Testis (tissue), 3 donors: ENCODE data around the gene TGFBR2. TPM values are rescaled to one million over a fixed set of nuclear protein-coding genes. Genes with fewer than 3 reads are reported as not detected.

Source experiments
- DNase-seq: peaks from one replicate; pipeline ENCODE4 v3.0.0-alpha.2; 2019
- H3K27ac ChIP-seq, 2 donors: fragments of 200-600 bp; sonication (generic); one replicate each; pipeline ENCODE4 v1.5.1; 2019
- H3K27me3 ChIP-seq: fragments of 200-600 bp; sonication (generic); one replicate; pipeline ENCODE4 v1.5.1; 2019
- H3K36me3 ChIP-seq: fragments of 200-600 bp; sonication (generic); one replicate; pipeline ENCODE4 v1.5.1; 2017; ENCODE audit warnings: low read depth; ENCODE audit errors: missing control alignments
- H3K4me1 ChIP-seq: fragments of 200-600 bp; sonication (generic); one replicate; pipeline ENCODE4 v1.5.1; 2019
- H3K4me3 ChIP-seq, 2 donors: fragments of 200-600 bp; sonication (generic); one replicate each; pipeline ENCODE4 v1.5.1; 2017 to 2019
- H3K9me3 ChIP-seq: fragments of 200-600 bp; sonication (generic); one replicate; pipeline ENCODE4 v1.5.1; 2017
- POLR2A ChIP-seq: fragments of 450-650 bp; IDR thresholded peaks from one replicate; pipeline ENCODE4 v1.6.1; 2017; ENCODE audit warnings: antibody characterized with exemption, mild to moderate bottlenecking, moderate library complexity
- WGBS, 2 donors: methylation state at CpG; one replicate each; pipeline ENCODE4 v1.1.5; 2018; 5-methylcytosine and 5-hydroxymethylcytosine counted together
- intact Hi-C: fragments of 100-400 bp; cut with DNase I; formaldehyde crosslinking; loops from one replicate; pipeline ENCODE4 v1.15.1; 2023; ENCODE audit warnings: low total_unique reads
- polyA plus RNA-seq: library from polyadenylated mRNA; stranded (reverse); fragments of 350-450 nt; fragmentation: Illumina TruSeq; extraction: RNeasy Lipid Tissue Mini Kit (QIAGEN cat#74804); gene quantifications from one replicate; pipeline ENCODE4 v1.2.3, GENCODE V29; 2014; ENCODE audit warnings: low read depth, low replicate concordance; ENCODE audit not compliant: insufficient read depth
- total RNA-seq, 2 donors: library from RNA; depleted of rRNA; stranded (reverse); fragments of >200 nt; gene quantifications; one replicate each; pipeline ENCODE4 v1.2.3, GENCODE V29; 2016
- TF ChIP-seq, protein P1 (sequence below), 3 experiments: fragments of 450-650 bp in 2 of 3; fragments of 200-600 bp in 1 of 3; sonication (generic) in 1 of 3; IDR thresholded peaks; one replicate each; pipeline ENCODE4 v1.5.1; 2016 to 2019; ENCODE audit warnings: antibody characterized with exemption in 3 of 3, mild to moderate bottlenecking in 2 of 3, moderate library complexity in 1 of 3

Gene TGFBR2
- total and polyA plus RNA-seq, 3 donors from 2014 or later, result 18.7 to 35.3 (median 26.1) TPM

DNA sequence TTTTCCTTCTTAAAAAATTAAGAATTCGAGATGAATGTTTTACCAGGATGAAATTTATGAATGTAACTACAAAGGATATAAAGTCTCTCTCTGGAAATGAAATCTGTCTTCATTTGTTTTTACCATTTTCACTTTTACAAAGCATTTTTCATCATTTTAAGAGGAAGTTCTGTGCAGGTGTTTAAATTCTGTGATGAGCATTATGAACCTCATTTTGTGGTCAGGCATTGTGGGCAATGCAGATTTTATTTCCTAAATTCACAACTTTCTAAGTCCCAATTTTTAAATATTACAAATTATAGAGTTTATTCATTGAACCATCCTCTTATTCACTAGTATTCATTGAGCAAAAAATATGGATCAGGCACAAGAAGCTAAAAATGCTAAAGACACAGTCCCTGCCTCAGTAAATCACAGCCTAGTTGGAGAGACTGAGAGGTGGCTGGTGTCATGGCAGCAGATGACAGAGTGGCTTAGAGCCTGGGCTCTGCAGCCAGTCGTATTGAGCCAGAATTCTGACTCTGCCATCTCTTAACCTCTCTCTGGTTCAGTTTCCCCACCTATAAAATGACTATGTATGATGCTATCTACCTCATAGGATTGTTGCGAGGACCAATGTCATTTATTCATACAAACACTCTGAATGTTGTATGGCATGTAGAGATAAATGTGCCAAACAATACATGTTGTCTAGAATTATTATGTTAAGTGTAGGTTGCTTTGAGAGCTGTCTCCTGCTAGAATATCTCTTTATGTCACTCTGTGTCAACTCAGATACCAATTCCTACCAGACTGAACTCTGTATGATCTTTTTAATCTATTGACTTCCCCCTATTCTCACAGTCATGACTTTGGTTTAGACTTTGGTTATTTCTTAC, 7.5 kb upstream of the TGFBR2 start:
- no peak for TF ChIP-seq POLR2A
- TF ChIP-seq, protein P1, sequence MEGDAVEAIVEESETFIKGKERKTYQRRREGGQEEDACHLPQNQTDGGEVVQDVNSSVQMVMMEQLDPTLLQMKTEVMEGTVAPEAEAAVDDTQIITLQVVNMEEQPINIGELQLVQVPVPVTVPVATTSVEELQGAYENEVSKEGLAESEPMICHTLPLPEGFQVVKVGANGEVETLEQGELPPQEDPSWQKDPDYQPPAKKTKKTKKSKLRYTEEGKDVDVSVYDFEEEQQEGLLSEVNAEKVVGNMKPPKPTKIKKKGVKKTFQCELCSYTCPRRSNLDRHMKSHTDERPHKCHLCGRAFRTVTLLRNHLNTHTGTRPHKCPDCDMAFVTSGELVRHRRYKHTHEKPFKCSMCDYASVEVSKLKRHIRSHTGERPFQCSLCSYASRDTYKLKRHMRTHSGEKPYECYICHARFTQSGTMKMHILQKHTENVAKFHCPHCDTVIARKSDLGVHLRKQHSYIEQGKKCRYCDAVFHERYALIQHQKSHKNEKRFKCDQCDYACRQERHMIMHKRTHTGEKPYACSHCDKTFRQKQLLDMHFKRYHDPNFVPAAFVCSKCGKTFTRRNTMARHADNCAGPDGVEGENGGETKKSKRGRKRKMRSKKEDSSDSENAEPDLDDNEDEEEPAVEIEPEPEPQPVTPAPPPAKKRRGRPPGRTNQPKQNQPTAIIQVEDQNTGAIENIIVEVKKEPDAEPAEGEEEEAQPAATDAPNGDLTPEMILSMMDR (IDR thresholded peaks at IDR 0.05), result no peak
- Histone ChIP-seq H3K4me3 (no peak overlapping the region), H3K4me1 (no peaks in the 10 kb centered on the region), H3K27me3 (no peaks in the 10 kb centered on the region), H3K9me3 (no peaks in the 10 kb centered on the region), H3K27ac (no peak overlapping the region), H3K36me3 (no peaks in the 10 kb centered on the region)
- no peak for DNase-seq
- 87 to 92% methylated on average over 3 of the region's 3 CpGs for WGBS, 2 donors
- intact Hi-C loops, result no loop called here

DNA sequence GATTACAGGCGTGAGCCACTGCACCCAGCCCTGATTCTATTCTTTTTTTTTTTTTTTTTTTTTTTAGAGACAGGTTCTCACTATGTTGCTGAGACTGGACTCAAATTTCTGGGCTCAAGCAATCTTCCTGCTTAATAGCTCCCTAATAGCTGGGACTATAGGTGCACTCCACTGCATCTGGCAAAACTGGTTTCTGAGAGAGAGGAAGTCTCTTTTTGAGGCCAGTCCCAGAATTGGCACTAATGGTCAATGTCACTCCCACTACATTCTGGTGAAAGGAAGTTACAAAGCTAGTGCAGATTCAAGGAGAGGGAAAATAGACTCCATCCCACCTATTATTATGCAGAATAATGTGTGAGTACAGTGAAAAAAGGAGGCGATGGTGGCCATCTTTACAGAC, 5.8 kb upstream of the TGFBR2 start:
- DNase-seq, result no peak
- TF ChIP-seq POLR2A, result no peak
- TF ChIP-seq, protein P1 (IDR thresholded peaks at IDR 0.05), result no peak
- intact Hi-C loops, result no loop called here
- Histone ChIP-seq H3K4me3 (no peak overlapping the region), H3K4me1 (no peaks in the 10 kb centered on the region), H3K36me3 (no peaks in the 10 kb centered on the region), H3K27me3 (no peaks in the 10 kb centered on the region), H3K27ac (no peak overlapping the region), H3K9me3 (no peaks in the 10 kb centered on the region)
- 85 to 96% methylated on average over 2 of the region's 2 CpGs for WGBS, 2 donors

DNA sequence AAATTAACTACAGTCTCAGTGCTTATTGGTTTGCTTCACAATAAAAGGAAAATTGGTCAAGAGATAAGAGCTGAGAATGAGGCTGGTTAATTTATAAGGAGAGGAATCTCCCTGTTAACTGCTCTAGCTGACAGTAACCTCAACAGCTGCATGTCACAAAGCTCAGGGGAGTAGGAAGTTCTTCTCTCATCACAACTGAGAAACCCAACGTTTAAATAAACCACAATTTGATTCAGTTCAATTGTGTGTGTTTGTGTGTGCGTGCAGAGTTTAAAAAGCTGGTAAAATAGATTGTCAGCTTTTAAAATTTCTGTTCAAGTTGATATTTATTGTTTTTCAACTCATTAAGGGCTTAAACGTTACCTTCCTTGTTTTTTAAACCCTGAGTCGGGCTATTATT, 3.5 kb upstream of the TGFBR2 start:
- no peaks in the 10 kb centered on the region for H3K4me1 ChIP-seq
- no peaks in the 10 kb centered on the region for H3K27me3 ChIP-seq
- DNase-seq, result no peak
- no peak for TF ChIP-seq POLR2A
- TF ChIP-seq, protein P1 (IDR thresholded peaks at IDR 0.05), result no peak
- no peak overlapping the region for H3K27ac ChIP-seq
- intact Hi-C loops, result no loop called here
- H3K9me3 ChIP-seq, result no peaks in the 10 kb centered on the region
- WGBS, 2 donors, result 78 to 81% methylated on average over 4 of the region's 4 CpGs
- no peaks in the 10 kb centered on the region for H3K36me3 ChIP-seq
- H3K4me3 ChIP-seq, result no peak overlapping the region

DNA sequence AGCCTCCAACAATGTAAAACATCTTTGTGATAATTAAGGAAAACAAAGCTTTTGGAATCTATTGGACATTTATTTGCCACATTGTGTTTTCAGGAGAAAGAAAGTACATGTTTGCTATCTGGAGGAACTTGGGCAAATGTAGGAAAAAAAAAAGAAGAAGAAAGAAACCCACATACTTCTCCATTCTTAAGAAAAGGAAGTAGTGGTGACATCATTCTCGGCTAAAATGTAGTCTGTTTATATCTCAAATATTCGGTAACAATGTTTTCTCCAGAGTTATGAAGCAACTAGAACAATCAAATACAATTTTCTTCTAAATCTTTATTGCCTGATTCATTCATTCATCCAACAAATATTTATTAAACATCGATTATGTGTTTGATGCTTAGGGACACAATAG, 2.3 kb upstream of the TGFBR2 start:
- Histone ChIP-seq H3K36me3 (no peaks in the 10 kb centered on the region), H3K27ac (no peak overlapping the region), H3K27me3 (no peaks in the 10 kb centered on the region), H3K4me3 (no peak overlapping the region), H3K4me1 (no peaks in the 10 kb centered on the region), H3K9me3 (no peaks in the 10 kb centered on the region)
- intact Hi-C loops, result no loop called here
- TF ChIP-seq, protein P1 (IDR thresholded peaks at IDR 0.05), result no peak
- TF ChIP-seq POLR2A, result no peak
- DNase-seq, result no peak
- WGBS, 2 donors, result 67 to 75% methylated on average over 3 of the region's 3 CpGs

DNA sequence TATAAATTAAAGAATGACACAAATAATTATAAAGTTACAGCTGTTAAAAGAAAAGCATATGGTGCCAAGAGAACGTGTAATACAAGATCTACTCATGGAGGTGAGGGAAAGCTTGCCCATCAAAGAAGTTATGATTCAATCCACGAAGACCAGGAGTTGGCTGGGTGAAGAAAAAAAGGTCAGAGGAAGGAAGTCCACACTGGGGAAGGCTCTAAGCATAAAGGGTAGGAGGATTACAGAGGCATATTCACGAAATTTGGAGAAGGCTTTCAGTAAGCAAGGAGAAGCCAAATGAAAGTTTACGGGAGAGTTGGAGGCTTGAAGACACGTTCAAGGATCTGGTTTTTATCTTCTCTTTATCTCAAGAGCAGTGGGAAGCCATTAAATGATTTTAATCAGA, 1.8 kb upstream of the TGFBR2 start:
- intact Hi-C loops, result no loop called here
- H3K27me3 ChIP-seq, result no peaks in the 10 kb centered on the region
- no peaks in the 10 kb centered on the region for H3K4me1 ChIP-seq
- 72 to 80% methylated on average over 5 of the region's 5 CpGs for WGBS, 2 donors
- DNase-seq, result no peak
- H3K9me3 ChIP-seq, result no peaks in the 10 kb centered on the region
- no peak overlapping the region for H3K27ac ChIP-seq
- no peak overlapping the region for H3K4me3 ChIP-seq
- no peaks in the 10 kb centered on the region for H3K36me3 ChIP-seq
- TF ChIP-seq POLR2A, result no peak
- TF ChIP-seq, protein P1 (IDR thresholded peaks at IDR 0.05), result no peak
